ENCODE measurements around the gene SPNS3.

The SPNS3 gene

GRCh38 chr17:4395111-4395478 is 38.6 kb upstream of the SPNS3 start:
- POLR2A ChIA-PET, result no interaction called here
- CTCF ChIA-PET, result no interaction called here
- no peak overlapping the region for H3K4me3 ChIP-seq (ENCODE audit: low read depth, low read length)
- TF ChIP-seq, protein P1, sequence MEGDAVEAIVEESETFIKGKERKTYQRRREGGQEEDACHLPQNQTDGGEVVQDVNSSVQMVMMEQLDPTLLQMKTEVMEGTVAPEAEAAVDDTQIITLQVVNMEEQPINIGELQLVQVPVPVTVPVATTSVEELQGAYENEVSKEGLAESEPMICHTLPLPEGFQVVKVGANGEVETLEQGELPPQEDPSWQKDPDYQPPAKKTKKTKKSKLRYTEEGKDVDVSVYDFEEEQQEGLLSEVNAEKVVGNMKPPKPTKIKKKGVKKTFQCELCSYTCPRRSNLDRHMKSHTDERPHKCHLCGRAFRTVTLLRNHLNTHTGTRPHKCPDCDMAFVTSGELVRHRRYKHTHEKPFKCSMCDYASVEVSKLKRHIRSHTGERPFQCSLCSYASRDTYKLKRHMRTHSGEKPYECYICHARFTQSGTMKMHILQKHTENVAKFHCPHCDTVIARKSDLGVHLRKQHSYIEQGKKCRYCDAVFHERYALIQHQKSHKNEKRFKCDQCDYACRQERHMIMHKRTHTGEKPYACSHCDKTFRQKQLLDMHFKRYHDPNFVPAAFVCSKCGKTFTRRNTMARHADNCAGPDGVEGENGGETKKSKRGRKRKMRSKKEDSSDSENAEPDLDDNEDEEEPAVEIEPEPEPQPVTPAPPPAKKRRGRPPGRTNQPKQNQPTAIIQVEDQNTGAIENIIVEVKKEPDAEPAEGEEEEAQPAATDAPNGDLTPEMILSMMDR (IDR thresholded peaks at IDR 0.05; ENCODE audit: insufficient read depth, low read length, missing control alignments), result no peak
- DNase-seq (ENCODE audit: low read depth, low spot score), result no peak

DNA sequence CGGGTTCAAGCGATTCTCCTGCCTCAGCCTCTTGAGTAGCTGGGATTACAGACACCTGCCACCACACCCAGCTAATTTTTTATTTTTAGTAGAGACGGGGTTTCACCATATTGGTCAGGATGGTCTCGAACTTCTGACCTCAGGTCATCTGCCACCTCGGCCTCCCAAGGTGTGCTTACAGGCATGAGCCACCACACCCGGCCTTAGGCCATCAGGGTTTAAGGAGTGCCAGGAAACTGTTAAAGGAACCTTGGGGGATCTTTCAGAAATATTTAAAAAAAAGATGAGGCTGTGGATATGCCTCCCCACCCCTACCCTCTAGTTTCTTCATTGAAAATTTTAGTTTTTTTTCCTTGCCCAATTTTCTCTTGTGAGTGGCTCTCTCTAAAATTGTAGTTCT is 35.9 kb upstream of the SPNS3 start:
- no peak overlapping the region for H3K4me3 ChIP-seq (ENCODE audit: low read depth, low read length)
- POLR2A ChIA-PET, result no interaction called here
- DNase-seq (ENCODE audit: low read depth, low spot score), result no peak
- CTCF ChIA-PET, result interaction anchor here (1.4 kb wide), 1 partner anchor 23 kb away, joined by 4 read pairs; no protein-coding TSS in a partner anchor
- TF ChIP-seq, protein P1 (IDR thresholded peaks at IDR 0.05; ENCODE audit: insufficient read depth, low read length, missing control alignments), result no peak

- POLR2A ChIA-PET, result interaction anchor here (0.7 kb wide), 1 partner anchor 19 kb away, joined by 3 read pairs; no protein-coding TSS in a partner anchor
- H3K4me3 ChIP-seq (ENCODE audit: low read depth, low read length), result no peak overlapping the region
- CTCF ChIA-PET, result interaction anchor here (0.7 to 1.7 kb wide), 4 partner anchors 15 to 205 kb away, joined by 3 to 6 read pairs (median 4); no protein-coding TSS in a partner anchor
- no peak for DNase-seq (ENCODE audit: low read depth, low spot score)
- TF ChIP-seq, protein P1 (IDR thresholded peaks at IDR 0.05; ENCODE audit: insufficient read depth, low read length, missing control alignments), result no peak
Measured at GRCh38 chr17:4405038-4405669, 28.6 kb upstream of the SPNS3 start.

DNA sequence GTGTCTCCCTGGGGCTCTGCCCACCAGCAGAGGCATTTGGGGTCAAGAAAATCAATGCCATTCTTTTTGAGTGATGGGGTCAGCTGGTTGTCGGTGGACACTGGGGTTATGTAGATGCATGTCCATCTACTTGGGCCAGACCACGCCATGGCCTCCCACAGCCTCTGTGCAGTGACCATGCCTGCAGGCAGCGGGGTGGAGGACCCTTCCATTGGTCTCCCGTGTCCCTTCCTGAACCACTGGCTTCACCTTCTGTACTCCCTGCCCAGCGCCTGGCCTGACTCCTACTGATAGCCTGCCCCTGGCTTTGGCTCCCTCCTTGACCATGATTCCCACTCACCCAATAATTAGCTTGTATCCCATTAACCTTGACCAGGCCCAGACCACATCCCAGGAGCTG is 28.0 kb upstream of the SPNS3 start:
- DNase-seq (ENCODE audit: low read depth, low spot score), result no peak
- CTCF ChIA-PET, result interaction anchor here (0.7 to 3.3 kb wide), 6 partner anchors 9 to 206 kb away, joined by 3 to 6 read pairs (median 4); no protein-coding TSS in a partner anchor
- TF ChIP-seq, protein P1 (IDR thresholded peaks at IDR 0.05; ENCODE audit: insufficient read depth, low read length, missing control alignments), result no peak
- no peak overlapping the region for H3K4me3 ChIP-seq (ENCODE audit: low read depth, low read length)
- POLR2A ChIA-PET, result interaction anchor here (0.7 kb wide), 1 partner anchor 20 kb away, joined by 3 read pairs; no protein-coding TSS in a partner anchor

GRCh38 chr17:4406386-4406785 is 27.4 kb upstream of the SPNS3 start:
- TF ChIP-seq, protein P1 (IDR thresholded peaks at IDR 0.05; ENCODE audit: insufficient read depth, low read length, missing control alignments), result no peak
- DNase-seq (ENCODE audit: low read depth, low spot score), result no peak
- ChIA-PET CTCF (interaction anchor here (0.7 to 3.3 kb wide), 6 partner anchors 8 to 206 kb away, joined by 3 to 6 read pairs (median 4); no protein-coding TSS in a partner anchor), POLR2A (no interaction called here)
- H3K4me3 ChIP-seq (ENCODE audit: low read depth, low read length), result no peak overlapping the region

DNA sequence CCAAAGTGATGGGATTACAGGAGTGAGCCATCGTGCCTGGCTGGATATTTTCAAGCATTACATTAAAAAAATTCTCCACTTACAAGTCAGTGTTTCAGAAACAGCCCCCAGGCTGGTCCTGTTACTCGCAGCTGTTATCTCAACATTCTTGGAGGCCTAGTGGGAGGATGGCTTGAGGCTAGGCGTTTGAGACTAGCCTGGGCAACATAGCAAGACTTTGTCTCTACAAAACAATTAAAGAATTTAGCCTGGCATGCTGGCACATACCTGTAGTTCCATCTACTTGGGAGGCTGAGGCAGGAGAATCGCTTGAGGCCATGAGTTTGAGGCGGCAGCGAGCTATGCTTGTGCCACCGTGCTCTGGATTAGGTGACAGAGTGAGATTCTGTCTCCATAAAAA is 26.5 kb upstream of the SPNS3 start:
- DNase-seq (ENCODE audit: low read depth, low spot score), result no peak
- TF ChIP-seq, protein P1 (IDR thresholded peaks at IDR 0.05; ENCODE audit: insufficient read depth, low read length, missing control alignments), result no peak
- ChIA-PET CTCF (interaction anchor here (2.4 to 14.5 kb wide), 3 partner anchors 10 to 191 kb away, joined by 6 to 223 read pairs (median 14); no protein-coding TSS in a partner anchor), POLR2A (no interaction called here)
- no peak overlapping the region for H3K4me3 ChIP-seq (ENCODE audit: low read depth, low read length)

All from AG04449 (cell line).